PC-3 (cell line): ENCODE measurements around the gene CHAF1B.

Source experiments
- CTCF ChIP-seq: fragments of 300-600 bp; sonication (generic); conservative IDR thresholded peaks from 2 replicates; pipeline ENCODE4 v1.5.1; 2017; ENCODE audit warnings: antibody characterized with exemption, low read depth, mild to moderate bottlenecking, low read length
- EZH2 ChIP-seq: fragments of 300-600 bp; sonication (generic); IDR thresholded peaks from one replicate; pipeline ENCODE4 v1.6.1; 2017; ENCODE audit warnings: antibody characterized with exemption, mild to moderate bottlenecking, low read length; ENCODE audit not compliant: unreplicated experiment
- EZH2phosphoT487 ChIP-seq: fragments of 300-600 bp; sonication (generic); IDR thresholded peaks from 2 replicates; pipeline ENCODE4 v1.6.1; 2018; ENCODE audit warnings: mild to moderate bottlenecking, antibody characterized with exemption, low read length, borderline replicate concordance

GRCh38 chr21:36428761-36429432 is 43.7 kb downstream of the CHAF1B start:
- TF ChIP-seq CTCF (no peak), EZH2 (no peak), EZH2phosphoT487 (no peak)
